HG02759 (cell line): ENCODE results near the gene MX1.

Experiments
- ATAC-seq: cut with Tn5 transposase; IDR thresholded peaks from one replicate; pipeline ENCODE4 v1.9.1; 2021; ENCODE audit warnings: mild to moderate bottlenecking, moderate library complexity; ENCODE audit not compliant: unreplicated experiment

The MX1 gene

DNA sequence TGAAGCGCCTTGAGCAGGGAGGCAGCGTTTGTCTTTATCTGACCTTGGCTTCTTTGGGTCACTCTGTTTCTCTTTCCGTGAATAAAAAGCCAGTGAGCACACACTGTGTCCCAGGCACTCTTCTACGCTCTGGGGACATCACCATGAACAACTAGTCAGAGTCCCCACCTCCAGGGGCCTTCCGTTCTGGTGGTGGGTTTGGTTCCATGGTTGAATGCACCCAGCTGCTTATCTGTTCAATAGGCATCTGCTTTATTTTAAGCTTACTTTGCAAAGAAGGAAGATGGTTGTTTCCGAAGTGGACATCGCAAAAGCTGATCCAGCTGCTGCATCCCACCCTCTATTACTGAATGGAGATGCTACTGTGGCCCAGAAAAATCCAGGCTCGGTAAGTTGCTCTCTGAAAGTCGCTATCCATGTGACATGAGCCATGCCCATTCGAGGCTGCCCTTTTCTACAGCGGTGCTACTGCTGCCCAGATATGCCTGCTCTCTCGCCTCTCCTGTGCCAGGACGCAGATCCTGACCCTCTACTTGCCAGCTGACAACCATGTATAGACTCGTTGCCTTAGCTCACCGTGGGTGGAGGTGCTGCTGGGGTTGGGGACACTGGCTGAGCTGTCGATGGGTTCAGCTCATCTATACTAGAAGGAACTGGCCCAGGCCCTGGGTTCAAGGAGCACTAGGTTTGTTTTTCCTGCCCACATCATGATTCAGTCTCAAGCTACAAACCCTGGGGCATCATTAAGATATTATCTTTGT is 5.9 kb downstream of the MX1 start:
- ATAC-seq = peak; percentile 92

DNA sequence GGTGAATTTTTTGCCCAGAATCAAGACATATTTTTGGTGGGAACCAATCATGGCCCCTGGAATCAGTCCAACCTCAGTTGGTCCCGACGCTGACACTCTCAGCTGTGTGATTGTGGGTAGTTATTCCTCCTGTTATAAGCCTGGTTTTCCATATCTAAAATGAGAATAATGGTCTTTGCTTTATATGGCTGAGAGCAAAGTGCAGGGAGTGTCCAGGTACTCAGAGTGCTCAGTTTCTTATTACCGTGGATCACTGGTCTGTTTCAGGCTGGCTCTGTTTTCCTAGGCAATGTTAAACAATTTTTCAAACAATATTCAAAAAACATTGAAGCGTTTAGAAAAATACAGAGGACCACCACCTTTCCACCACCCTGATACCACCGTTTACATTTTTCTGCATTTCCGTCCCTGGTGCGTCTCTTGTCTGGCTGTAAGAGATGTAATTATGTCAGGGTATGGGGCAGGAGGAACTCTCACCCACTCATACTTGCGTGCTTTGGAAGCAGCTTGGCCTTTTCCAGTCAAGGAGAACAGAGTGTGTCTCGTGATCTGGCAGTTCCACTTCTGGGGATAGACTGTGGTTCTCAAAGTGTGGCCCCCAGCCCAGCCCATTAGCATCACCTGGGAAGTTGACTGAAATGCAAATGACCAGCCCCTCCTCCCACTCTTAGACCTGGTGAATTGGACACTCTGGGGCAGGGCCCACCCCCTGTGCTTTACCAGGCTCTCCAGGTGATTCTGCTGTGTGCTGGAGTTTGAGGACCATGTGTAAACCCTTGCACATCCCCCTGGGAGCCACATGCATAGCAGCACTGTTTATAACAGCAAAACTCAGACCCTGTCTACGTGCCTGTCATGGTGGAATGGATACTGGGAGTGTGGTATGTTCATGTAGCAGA is 6.8 kb downstream of the MX1 start:
- no peak for ATAC-seq

DNA sequence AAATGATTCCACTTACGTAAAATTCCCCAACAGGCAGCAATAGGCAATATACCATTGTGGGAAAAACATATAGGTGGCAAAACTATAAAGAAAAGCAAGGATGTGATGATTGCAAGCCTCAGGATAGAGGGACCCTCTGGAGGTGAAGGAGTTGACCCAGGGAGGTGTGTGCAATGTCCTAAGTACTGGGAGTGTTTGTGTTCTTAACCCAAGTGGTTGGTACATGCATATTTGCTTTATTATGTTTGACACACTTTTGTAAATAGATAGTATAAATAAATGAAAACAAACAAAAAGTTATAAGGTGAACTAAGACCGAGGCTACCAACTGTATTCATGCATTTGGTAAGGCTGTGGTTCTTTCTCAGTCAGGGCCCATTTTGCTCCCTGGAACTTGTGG is 7.5 kb downstream of the MX1 start:
- no peak for ATAC-seq

DNA sequence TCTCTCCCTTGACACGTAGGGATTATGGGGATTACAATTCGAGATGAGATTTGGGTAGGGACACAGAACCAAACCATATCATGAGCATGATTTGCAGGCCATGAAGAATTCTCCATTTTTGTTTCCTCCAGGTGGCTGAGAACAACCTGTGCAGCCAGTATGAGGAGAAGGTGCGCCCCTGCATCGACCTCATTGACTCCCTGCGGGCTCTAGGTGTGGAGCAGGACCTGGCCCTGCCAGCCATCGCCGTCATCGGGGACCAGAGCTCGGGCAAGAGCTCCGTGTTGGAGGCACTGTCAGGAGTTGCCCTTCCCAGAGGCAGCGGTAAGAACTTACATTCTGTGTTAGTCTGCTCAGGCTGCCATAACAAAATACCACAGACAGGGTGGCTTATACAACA is 9.7 kb downstream of the MX1 start:
- ATAC-seq = no peak

DNA sequence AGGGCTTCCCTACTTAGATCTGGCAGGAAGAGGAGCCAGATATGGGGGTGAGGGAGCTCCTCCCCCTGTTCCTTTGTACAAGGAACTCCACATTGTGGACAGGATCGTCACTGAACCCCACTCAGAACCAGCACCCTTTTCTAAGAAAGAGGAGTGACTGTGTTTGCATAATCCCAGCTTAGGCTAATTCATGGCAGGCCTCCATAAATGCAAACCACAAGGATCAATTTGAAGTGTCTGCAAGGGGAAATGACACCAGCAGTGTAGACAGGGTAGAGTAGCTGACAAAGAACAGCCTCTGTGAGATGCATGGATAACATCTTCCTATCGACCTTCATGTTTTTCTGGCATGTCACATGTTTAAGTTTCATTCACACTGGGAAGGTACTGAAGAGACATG is 11.7 kb downstream of the MX1 start:
- ATAC-seq = no peak

DNA sequence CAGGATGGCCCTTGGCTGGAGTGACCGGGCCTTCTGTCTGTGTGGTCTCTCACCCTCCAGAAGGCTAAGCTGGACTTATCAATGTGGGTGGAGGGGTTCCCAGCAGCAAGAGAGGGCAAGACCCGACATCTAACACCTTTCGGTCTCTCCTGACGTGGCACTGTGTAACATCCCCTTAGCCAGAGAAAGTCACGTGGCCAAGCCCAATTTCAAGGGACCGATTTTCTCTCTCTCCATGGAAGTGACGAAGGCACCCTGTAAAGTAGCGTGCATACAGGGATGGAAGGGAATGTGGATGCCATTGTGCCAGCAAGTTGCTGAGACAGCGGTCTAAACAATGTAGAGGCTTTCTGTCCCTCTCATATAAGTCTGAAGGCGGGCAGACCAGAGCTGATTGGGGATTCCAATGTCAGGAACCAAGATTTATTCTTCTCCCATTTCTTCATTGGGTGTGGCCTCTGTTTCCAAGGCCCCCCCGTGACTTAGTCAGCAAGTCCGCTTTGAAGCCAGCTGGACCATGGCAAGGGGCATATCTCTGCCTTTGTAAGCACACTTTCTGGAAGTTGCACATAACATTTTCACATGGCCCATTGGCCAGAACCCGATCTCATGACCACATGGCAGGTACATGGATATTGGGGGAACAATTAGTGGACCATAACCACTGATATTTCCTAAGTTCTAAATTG is 12.5 kb downstream of the MX1 start:
- no peak for ATAC-seq

DNA sequence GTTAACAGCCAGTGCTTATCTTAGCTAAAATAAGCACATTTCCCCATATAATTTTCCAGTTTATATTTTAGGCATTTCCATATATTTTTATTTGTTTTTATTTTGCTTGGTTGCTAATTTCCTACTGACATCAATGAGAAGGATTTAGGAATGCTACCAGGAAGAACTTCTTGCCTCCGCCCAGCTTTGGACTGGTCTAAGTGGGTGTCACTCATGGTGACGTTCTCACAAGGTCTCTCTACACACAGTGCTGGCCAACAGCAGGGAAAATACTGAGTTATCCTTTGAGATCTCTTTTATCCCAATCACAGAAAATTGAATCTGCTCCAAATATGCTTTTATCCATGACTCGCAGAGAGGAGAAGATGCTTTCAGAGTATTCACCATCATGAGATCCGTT is 13.2 kb downstream of the MX1 start:
- no peak for ATAC-seq

DNA sequence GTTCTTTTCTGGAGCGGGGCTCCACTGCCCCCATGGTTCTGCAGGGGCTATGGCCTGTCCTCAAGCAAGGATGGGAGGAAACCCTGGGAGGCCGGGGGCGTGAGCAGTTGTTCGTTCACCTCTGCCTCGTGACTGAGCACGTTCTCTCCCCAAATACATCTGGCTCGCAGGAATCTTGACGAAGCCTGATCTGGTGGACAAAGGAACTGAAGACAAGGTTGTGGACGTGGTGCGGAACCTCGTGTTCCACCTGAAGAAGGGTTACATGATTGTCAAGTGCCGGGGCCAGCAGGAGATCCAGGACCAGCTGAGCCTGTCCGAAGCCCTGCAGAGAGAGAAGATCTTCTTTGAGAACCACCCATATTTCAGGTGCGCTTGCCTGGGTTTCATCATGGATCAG is 15.5 kb downstream of the MX1 start:
- no peak for ATAC-seq

DNA sequence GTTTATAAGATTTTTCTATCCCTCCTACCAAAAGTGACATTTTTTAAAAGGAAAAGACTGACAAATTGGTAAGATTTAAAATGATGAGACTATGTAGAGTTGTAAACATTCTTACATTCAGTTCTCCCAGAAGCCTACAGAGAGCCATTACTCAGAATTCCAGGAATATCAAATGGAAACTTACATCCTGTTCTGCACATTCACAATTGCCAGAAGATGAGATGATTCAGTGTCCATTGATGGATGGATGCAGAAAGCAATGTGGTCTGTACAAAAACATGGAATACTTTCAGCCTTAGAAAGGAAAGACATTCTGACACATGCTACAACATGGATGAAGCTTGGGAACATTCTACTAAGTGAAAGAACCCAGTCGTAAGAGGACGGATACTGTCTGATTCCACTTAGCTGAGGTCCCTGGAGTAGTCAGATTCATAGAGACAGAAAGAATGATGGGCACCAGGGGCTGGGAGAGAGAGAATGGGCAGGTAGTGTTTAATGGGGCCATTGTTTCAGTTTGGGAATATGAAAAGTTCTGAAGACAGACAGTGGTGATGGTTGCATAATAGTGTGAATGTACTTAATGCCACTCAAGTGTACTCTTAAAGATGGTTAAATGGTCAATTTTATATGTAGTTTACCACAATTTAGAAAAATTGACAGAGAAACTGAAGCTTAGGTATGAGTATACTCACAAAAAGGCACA is 16.6 kb downstream of the MX1 start:
- no peak for ATAC-seq

DNA sequence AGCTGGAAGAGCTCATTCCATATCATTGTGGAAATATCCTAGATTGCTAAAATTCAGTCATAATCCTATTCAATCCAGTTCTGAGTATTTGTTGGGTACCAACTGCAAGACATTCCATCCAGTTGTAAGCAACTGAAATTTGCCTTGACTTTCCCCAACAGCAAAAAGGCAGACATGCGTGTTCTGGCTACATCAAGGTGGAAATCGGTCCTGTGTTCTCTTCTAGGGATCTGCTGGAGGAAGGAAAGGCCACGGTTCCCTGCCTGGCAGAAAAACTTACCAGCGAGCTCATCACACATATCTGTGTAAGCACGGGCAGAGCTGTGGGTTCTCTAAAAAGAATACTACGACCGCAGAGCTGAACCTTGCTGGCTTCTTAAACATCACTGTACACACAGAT is 17.5 kb downstream of the MX1 start:
- ATAC-seq = no peak

DNA sequence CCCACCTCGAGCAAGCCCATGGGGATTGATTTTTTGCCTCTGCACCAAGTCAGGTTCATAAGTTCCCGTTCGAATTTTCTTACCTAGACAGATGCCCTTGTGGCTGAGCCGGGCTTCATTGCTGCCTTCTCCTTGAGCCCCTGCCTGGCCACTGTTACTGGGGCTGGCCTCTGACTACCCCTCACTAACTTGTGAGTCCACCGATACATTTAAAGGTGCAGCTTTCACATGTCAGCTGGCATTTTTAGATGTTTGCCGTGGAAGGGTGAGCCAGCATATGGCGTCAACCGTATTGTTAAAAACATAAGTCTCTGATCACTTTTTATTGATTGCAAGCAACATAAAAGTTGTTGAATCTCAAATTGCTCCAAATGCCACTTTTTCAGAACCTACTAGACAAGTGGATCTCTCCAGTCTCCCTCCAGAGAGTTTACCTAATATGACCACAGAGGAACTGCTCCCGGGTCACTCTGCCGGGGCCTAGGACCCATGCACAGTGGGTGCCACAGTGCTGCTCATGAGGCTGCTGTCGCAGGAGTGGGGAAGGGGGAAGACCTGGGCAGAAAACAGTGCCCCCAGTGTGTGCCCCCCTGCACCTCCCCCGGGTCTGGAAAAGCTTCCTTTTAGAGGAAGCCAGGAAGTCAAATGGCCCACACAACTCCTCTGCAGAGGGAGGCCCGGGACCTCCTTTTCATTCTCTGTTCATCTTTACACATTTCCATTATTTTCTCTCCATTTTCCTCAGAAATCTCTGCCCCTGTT is 18.8 kb downstream of the MX1 start:
- no peak for ATAC-seq

DNA sequence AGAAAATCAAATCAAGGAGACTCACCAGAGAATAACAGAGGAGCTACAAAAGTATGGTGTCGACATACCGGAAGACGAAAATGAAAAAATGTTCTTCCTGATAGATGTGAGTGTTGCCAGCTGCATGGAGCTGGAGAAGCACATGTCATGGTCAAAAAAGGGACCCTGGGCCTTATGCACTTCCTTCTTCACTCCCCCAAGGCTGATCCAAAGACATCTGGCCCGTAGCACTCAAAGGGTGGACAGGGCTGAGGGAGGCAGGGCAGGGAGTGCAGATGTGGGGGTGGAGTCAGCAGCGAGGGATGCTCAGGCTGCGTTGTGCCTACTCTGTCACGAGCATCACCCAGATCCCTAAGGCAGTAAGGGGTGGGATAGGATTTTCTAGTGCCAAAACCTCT is 19.4 kb downstream of the MX1 start:
- ATAC-seq = no peak

DNA sequence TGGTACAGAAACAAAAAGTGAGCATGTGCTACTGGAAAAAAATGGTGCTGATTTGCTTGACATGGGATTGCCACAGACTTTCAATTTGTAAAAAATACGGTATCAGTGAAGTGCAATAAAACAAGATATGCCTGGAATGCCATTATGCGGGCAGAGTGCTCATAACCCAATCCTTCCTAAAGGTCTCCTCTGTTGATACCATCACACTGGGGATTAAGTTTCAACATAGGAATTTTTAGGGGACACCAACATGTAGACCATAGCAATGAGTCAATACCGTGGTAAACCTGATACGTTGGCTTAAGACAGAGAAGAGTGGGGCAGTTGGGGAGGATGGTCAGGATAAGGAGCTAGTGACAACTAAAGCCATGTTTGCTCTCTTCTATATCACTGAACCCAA is 20.5 kb downstream of the MX1 start:
- no peak for ATAC-seq

DNA sequence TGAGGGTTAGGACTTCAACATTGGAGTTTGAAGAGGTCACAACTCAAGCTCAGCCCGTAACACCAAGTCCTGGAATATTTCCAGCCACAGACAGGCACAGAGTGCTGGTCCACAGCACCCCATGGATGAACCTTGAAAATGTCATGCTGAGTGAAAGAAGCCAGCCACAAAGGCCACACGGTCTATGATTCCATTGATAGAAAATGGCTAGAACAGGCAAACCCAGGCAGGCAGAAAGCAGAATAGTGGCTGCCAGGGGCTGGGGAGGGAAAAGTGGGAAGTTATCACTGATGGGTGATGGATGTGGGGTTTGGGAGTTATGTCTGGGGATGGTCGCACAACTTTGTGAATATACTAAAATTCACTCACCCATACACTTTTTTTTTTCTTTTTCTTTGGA is 21.3 kb downstream of the MX1 start:
- no peak for ATAC-seq

DNA sequence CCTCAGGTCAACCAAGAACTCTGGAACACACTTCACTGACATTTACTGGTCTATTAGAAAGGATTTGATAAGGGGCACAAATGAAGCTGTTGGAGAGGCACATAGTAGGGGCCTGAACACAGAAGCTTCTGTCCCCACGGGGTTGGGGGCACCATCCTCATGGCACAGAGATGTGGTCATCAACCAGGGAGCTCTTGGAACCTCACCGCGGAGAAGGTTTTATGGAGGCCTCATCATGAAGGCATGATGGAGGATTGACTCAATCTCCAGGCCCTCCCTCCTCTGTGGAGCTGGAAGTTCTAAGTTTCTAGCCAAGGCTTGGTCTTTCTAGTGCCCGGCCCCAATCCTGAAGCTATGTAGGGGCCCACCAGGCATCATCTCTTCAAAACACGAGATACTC is 23.6 kb downstream of the MX1 start:
- no peak for ATAC-seq

DNA sequence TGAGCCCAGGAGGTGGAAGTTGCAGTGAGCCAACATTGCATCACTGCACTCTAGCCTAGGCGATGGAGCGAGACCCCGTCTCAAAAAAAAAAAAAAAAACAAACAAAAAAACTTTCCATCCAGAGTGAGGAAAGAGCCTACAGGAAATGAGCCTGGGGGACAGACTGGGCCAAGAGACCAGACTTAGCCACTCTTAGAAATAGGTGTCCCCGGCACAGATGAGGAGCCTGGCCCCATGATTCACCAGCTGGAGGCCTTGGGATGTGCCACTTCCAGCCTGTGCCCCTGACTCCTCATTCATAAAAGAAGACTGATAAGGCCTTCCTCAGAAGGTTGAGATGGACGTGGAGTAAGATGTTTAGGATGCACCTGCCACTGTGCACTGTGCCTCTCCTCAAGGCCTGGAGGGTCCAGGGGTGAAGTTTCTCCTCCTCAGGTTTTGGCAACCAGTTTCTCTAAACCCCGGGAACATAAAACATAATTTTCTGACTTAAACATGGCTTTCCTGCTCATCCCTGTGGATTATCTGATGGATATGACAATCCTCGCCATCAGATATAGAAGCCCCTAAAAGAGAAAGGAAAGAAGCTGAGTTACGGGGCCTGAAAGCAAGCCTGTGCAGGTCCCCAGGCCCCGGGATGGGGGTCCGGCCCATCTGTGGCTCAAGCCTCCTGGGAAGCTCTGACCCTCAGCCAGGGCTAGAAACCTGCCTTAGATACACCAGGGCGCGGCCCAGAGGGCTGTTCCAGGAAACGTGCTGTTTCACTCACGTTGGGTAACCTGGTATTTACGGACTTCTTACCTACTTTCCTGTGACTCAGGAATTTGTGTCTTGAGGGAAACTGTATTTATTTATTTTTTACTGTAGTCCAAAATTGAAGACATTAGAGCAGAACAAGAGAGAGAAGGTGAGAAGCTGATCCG is 26.0 kb downstream of the MX1 start:
- no peak for ATAC-seq

DNA sequence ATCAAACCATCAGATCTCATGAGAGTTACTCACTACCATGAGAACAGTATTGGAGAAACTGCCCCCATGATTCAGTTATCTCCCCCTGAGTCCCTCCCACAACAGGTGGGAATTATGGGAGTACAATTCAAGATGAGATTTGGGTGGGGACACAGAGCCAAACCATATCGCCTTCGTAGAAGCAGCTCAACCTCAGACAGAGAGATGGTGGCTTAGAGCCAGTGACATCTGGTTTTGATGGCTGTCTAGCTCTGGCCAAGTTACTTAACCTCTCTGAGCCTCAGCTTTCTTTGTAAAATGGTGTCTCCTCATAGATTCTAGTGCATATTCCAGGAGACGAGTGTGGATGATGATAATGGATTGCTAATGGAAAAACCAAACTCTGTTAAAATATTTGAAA is 27.2 kb downstream of the MX1 start:
- ATAC-seq = no peak

DNA sequence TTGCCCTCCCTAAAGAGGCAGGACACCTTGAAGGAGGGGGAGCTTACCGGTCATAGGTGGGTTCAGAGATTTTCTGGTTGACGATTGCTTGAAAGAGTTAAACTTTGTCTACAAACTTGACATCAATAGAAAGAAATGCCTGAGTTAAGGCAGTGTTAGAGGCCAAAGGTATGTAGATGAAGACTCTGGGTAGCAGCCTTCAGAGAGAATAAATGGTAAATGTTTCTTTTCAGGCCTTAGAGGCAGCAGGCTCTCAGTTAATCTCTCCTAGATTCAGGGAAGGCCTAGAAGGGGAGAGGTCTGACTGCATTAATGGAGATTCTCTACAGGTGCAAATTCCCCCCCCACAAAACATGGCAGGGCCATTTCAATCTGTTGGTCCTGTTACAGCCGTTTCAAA is 27.7 kb downstream of the MX1 start:
- no peak for ATAC-seq

DNA sequence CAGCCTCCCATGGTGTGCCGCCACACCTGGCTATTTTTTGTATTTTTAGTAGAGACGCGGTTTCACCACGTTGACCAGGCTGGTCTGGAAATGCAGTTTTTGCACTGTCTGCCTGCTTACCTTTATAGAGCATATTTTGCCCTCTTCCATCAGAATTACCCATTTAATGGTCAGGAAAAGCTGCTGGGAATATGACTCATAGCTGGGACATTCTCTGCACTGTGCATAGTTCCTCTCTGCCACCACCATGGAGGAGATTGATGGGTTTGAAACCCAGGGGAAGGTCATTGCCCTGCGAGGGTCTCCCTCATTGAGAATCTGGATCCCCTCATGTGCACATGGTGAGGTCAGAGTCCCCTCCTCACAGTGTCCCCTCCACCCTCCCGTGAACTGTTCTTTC is 32.1 kb downstream of the MX1 start:
- ATAC-seq = no peak
